Measurements from ENCODE around the gene ZNF367.

DNA sequence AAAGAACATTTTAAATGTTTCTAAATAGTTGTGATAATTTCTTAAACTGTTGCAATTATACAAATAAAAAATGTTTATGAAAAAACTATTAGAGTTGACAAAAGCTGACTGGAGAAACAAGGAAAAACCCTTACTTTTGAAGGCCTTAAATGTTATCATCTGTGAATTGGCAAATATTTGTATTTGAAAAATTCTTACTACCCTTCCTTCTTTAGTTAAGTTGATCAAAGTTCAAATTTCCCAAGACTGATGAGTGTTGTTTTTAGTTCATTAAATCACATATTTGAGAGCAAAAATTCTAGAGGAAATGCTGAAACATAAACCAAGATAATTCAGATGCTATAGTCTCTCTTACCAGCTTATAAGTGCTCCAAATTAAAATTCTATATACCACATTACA lies 32.0 kb downstream of the ZNF367 start:
- TF ChIP-seq, protein P1, sequence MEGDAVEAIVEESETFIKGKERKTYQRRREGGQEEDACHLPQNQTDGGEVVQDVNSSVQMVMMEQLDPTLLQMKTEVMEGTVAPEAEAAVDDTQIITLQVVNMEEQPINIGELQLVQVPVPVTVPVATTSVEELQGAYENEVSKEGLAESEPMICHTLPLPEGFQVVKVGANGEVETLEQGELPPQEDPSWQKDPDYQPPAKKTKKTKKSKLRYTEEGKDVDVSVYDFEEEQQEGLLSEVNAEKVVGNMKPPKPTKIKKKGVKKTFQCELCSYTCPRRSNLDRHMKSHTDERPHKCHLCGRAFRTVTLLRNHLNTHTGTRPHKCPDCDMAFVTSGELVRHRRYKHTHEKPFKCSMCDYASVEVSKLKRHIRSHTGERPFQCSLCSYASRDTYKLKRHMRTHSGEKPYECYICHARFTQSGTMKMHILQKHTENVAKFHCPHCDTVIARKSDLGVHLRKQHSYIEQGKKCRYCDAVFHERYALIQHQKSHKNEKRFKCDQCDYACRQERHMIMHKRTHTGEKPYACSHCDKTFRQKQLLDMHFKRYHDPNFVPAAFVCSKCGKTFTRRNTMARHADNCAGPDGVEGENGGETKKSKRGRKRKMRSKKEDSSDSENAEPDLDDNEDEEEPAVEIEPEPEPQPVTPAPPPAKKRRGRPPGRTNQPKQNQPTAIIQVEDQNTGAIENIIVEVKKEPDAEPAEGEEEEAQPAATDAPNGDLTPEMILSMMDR (optimal IDR thresholded peaks at IDR 0.05 in 1 of 3, IDR thresholded peaks at IDR 0.05 in 1 of 3, conservative IDR thresholded peaks at IDR 0.05 in 1 of 3; ENCODE audit: extremely low read depth in 1 of 3, insufficient read depth in 2 of 3, low read length in 3 of 3): no peak
- TF ChIP-seq EZH2 (IDR thresholded peaks at IDR 0.05; ENCODE audit: low read length): no peak

All from keratinocyte (primary cell).